Left colon (tissue), 2 donors: ENCODE results near the gene KCNQ4. TPM values are rescaled to one million over a fixed set of nuclear protein-coding genes. Genes with fewer than 3 reads are reported as not detected.

Source experiments
- ATAC-seq: fragments of 200-7000 bp; cut with Tn5 transposase; one replicate; pipeline ENCODE4 v1.9.1; 2020; ENCODE audit warnings: mild to moderate bottlenecking, moderate library complexity
- DNase-seq, 2 donors: peaks; one replicate each; pipeline ENCODE4 v3.0.0-alpha.2; 2020
- intact Hi-C, 2 donors: fragments of 100-400 bp; cut with DNase I in 1 of 2; cut with micrococcal nuclease in 1 of 2; formaldehyde crosslinking; loops; one replicate each; pipeline versions ENCODE4 v1.11.2 to v1.14.0; 2022; cut with DNase I, micrococcal nuclease
- total RNA-seq, 2 donors: library from RNA; stranded (reverse); fragmentation: NEBNext Ultra II Directional; extraction: Animal tissue kit (Norgen Biotek cat#: 25700); gene quantifications; one replicate each; pipeline ENCODE4 v1.2.1, GENCODE V29; 2021
- donor health status: DM: no; HTN: no; CAD: no.
- donor health status: DM: yes; HTN: yes; CAD: no.

Gene KCNQ4
- total RNA-seq, 2 donors from 2014 or later = 2.1 to 2.4 TPM

- intact Hi-C loops = no loop called here
Observed at GRCh38 chr1:40806240-40806639, 22.7 kb downstream of the KCNQ4 start.

DNA sequence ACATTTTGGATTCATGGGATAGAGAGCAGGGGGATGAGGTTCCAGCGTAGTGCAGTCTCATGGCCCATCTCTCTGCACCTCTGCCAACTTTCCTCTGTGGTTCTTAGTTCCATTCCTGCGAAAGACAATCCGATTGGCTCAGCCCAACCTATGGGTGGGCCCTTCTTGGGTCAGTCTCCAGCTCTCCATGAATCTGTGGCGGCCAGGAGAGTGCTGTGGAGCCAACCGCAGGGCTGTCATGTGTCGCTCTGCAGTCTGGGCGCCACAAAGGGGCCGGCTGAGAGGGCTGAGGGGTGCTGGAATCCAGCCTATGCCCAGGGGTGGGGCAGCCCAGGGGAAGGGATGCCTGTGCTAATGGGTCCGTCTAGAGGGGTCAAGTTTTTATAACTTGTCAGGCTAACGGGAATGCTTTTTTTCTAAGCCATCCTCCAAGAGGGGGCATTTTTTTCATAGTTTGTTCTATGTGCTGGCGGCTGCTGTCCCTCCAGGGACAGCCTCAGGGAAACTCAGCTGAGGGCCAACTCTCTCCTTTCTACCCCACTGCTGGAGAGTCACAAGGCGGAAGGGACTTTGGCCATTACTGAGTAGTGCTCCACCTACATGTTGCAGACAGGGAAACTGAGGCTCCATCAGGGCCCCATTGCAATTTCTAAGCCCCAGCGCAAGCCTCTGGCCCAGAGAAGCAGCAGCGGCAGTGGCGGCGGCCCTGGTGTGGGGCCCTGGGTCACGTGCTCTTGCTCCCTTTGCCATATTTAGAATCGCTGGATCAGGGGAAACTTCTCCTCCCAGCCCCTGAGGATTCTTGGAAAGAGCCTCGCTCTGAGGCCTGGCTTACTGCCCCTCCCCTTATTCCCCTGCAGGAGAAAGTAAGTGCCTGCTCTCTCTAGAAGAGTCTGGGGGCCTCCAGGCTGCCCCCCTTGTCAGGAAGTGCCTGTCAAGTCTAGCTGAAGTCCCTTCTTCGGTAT is 23.4 kb downstream of the KCNQ4 start:
- intact Hi-C loops = no loop called here
- ATAC-seq = no peak
- DNase-seq = no peak

More at GRCh38 chr1:40806240-40806639, 22.7 kb downstream of the KCNQ4 start:
- ATAC-seq (no peak), DNase-seq (no peak)

DNA sequence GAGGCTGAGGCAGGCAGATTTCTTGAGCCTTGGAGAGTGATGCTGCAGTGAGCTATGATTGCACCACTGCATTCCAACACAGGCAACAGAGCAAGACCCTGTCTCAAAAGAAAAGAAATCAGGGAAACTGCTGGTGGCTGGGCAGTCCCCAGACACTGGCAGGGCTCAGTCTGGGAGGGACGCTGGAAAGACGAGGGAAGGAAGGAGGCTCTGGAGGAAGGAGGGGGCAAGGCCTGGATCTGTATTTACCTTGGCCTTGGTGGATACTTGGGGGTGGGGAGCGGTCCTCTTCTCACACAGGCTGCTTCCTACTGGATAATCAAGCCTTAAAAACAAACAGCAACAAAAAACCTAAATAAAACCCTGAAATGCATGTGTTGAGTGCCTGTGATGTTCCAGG is 24.4 kb downstream of the KCNQ4 start:
- ATAC-seq = no peak
- intact Hi-C loops = no loop called here

GRCh38 chr1:40808444-40808843 is 24.9 kb downstream of the KCNQ4 start:
- DNase-seq = no peak
- intact Hi-C loops = no loop called here
- no peak for ATAC-seq

More for the DNA sequence above, 24.4 kb downstream of the KCNQ4 start:
- no peak for DNase-seq

GRCh38 chr1:40808909-40809308 is 25.3 kb downstream of the KCNQ4 start:
- DNase-seq (no peak), ATAC-seq (no peak)
- intact Hi-C loops = no loop called here

GRCh38 chr1:40810927-40811326 is 27.3 kb downstream of the KCNQ4 start:
- no peak for DNase-seq
- peak; percentile 58 for ATAC-seq
- intact Hi-C loops = no loop called here

DNA sequence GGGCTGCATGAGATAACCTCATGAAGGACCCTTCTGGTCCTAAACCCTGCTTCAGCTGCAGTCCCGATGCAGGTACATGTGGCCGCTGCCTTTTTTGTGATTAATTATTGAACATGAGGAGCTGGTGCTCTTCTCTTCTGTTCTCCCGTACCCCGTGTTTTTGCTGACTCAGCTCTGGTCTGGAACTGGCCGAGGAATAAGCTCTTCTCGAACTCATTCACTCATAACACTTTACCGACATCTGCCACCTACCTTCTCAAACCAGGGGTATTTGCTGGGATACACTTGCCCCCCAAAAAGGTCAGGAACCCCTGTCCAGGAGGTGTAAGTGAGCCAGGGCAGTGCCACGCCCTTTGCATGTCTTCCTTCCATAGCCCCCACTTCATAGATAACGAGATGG is 31.8 kb downstream of the KCNQ4 start:
- no peak for DNase-seq
- intact Hi-C loops = no loop called here
- ATAC-seq = no peak

GRCh38 chr1:40817791-40818263 is 34.2 kb downstream of the KCNQ4 start:
- intact Hi-C loops = no loop called here
- no peak for DNase-seq
- no peak for ATAC-seq

- peak; percentile 83 to 84 for DNase-seq
- intact Hi-C loops = no loop called here
- ATAC-seq = peak; percentile 97
Observed at GRCh38 chr1:40818264-40818961, 34.8 kb downstream of the KCNQ4 start.

GRCh38 chr1:40819101-40819500 is 35.5 kb downstream of the KCNQ4 start:
- DNase-seq = no peak
- intact Hi-C loops = no loop called here

DNA sequence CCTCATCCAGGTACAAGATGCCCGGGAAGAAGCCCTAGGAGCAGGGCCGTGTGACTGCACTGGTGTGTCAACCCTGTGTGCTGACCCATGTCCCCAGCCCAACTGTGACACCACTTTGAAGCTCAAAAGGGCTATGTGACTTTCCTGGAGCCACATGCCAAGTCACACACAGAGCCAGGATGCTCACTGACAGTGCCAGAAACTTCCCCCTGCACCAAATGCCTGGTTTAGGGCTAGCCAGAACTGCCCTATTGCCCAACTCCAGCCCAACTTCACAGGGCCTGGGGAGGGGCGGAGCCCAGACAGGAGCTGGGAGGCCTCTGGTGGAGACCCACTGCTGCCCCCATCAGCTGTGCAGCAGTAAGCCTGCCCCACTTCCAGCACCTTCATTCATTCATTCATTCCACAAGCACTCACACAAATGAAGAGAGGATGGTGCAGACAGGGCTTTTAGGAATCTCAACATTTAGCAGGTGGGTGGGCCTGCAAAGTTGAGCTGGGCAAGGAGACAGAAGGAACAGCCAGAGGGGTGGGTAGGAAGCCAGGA is 36.7 kb downstream of the KCNQ4 start:
- intact Hi-C loops = no loop called here
- DNase-seq (no peak), ATAC-seq (no peak)

More at GRCh38 chr1:40819101-40819500, 35.5 kb downstream of the KCNQ4 start:
- ATAC-seq = no peak

GRCh38 chr1:40820911-40821693 is 37.5 kb downstream of the KCNQ4 start:
- intact Hi-C loops = no loop called here
- no peak for DNase-seq
- no peak for ATAC-seq

DNA sequence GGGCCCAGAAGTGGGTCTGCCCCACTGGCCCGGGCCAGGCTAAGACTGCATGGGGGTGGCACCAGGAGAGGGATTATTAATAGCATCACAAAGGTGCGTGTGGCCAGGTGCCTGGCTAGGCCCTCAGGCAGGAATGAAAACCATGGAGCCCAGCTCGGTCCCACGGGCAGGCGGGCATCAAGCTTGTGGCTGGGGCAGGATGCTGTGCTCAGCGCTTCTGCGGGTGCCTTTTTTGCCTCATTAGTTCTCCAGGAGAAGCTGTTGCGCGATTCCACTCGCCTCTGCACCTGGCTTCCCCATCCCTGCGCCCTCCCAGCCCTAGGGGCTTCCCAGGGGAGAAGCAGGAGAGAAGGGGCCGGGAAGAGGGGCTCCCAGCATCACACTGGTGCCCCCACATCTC is 39.3 kb downstream of the KCNQ4 start:
- no peak for DNase-seq
- ATAC-seq = no peak
- intact Hi-C loops = no loop called here

DNA sequence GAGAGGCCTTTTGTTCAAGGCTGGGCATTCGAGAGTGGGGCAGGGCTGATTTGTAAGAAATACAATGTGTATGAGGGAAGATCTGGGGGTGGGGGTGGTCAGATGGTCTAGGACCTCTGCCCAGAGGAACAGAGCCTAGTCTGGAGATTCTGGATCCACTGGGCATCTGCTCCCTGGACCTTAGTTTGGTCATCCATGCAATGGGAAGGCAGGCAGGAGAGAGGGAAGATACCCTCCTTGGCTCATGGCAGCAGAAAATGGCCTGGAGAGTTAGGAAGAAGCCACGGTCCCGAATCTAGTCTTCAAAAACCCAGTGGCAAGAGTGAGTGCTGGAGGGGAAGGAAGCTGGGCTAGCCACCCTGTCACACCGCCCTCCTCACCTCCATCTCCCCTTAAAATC is 39.8 kb downstream of the KCNQ4 start:
- DNase-seq (no peak), ATAC-seq (no peak)
- intact Hi-C loops = no loop called here

DNA sequence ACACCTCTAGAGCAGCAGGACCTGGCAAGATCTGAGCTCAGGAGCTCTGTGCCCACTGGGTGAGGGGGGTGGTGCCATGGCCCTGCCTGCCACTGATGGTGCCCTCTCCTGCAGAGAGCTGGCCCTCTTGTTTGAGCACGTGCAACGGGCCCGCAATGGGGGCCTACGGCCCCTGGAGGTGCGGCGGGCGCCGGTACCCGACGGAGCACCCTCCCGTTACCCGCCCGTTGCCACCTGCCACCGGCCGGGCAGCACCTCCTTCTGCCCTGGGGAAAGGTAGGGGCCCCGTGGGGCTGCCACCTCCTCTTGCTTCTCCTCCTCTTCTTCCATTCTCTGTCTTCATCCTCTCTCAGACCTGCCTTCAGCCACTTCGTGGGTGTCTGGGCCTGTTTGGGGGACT is 40.4 kb downstream of the KCNQ4 start:
- ATAC-seq = no peak
- intact Hi-C loops = no loop called here
- DNase-seq = no peak

DNA sequence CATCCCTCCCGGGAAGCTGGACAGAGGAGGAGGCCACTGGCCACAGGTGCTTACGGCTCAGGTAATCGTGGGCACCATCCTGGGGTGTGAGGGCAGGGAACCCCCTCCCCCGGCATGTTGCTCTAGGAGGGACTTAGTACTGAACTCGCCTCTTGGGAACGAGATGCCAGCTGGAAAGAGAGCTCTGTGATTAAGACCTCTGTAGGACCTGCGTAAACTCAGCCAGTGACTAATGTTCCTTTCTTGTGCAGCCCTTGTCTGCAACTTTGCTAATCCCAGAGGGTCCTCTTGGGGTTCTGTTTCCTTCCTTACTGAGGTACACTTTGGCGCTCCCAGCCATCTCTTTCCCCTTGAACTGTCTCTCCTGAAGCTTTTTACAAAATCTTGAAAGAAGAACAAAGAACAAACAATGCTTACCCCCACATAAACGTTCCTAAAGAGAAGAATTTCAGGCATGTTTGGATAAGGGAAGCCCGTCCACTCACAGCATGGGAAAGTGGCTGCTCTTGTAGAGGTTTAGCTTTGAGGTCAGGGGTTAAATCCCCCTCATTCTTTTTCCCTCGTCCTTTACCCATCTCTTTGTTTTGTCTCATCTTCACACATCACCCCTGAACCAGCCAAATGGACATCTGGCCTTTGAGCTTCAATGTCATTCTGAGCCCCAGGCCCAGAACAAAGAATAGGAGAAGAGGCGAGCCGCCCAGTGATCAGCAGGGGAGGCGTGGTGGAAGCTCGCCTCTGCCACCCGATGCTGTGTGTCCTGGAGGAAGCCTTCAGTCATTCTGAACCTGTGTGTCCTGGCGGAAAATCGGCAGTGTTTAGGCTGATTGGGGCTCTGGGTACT is 41.2 kb downstream of the KCNQ4 start:
- intact Hi-C loops = no loop called here
- no peak for DNase-seq
- ATAC-seq = no peak

GRCh38 chr1:40825435-40825788 is 41.8 kb downstream of the KCNQ4 start:
- intact Hi-C loops = no loop called here
- no peak for ATAC-seq
- DNase-seq = no peak

GRCh38 chr1:40825996-40826395 is 42.4 kb downstream of the KCNQ4 start:
- DNase-seq (no peak), ATAC-seq (no peak)
- intact Hi-C loops = no loop called here
